LNCaP clone FGC (cell line): ENCODE data around the gene RASGRP3.

Source experiments
- DNase-seq: peaks from one replicate; pipeline ENCODE4 v3.0.0-alpha.2; 2011; ENCODE audit warnings: low read depth
- H3K4me3 ChIP-seq: 2 replicates; pipeline ENCODE4 v1.5.1; 2011; ENCODE audit warnings: mild to moderate bottlenecking, low read depth, low read length, control low read depth
- TF ChIP-seq, protein P1 (sequence below): IDR thresholded peaks from 2 replicates; pipeline ENCODE4 v1.5.1; 2012; ENCODE audit warnings: mild to moderate bottlenecking; ENCODE audit not compliant: control insufficient read depth, insufficient read depth; ENCODE audit errors: extremely low read depth

Gene RASGRP3

DNA sequence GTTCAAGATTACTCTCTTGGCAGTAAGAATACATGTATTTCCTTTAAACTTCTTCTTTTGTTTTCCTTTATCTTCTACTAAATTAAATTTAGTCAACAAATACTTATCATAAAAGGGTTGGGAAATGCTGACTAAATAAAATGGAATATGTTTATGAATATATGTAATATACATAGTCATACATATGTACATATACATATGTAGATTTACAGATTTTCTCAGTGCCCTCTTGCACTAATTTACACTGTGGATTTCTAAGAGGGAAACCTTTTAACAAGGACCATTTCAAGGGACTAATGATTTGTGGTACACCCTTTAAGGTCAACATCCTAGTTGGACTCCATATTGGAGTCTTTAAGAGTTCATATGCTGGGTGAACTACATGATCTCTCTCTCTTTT is 85.4 kb downstream of the RASGRP3 start:
- TF ChIP-seq, protein P1, sequence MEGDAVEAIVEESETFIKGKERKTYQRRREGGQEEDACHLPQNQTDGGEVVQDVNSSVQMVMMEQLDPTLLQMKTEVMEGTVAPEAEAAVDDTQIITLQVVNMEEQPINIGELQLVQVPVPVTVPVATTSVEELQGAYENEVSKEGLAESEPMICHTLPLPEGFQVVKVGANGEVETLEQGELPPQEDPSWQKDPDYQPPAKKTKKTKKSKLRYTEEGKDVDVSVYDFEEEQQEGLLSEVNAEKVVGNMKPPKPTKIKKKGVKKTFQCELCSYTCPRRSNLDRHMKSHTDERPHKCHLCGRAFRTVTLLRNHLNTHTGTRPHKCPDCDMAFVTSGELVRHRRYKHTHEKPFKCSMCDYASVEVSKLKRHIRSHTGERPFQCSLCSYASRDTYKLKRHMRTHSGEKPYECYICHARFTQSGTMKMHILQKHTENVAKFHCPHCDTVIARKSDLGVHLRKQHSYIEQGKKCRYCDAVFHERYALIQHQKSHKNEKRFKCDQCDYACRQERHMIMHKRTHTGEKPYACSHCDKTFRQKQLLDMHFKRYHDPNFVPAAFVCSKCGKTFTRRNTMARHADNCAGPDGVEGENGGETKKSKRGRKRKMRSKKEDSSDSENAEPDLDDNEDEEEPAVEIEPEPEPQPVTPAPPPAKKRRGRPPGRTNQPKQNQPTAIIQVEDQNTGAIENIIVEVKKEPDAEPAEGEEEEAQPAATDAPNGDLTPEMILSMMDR, result no peak
- no peak overlapping the region for H3K4me3 ChIP-seq
- DNase-seq, result no peak

DNA sequence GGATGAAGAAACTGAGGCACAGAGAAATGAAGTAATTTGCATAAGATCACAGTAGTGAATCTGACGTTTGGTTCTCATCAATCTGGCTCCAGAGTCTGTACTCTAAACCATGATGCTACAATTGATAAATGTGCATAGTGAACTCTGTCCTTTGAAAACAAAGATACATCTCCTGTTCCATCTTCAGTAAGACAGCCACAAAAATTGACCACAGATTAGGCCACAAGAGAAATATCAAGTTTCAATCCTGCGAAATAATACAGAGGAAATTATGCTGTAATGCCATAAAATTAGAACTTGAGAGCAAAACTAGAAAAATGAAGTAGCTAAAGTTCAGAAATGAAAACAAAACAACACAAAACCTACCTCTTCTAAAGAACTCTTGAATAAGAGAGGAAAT is 94.2 kb downstream of the RASGRP3 start:
- TF ChIP-seq, protein P1, result no peak
- no peak for DNase-seq
- H3K4me3 ChIP-seq, result no peak overlapping the region

DNA sequence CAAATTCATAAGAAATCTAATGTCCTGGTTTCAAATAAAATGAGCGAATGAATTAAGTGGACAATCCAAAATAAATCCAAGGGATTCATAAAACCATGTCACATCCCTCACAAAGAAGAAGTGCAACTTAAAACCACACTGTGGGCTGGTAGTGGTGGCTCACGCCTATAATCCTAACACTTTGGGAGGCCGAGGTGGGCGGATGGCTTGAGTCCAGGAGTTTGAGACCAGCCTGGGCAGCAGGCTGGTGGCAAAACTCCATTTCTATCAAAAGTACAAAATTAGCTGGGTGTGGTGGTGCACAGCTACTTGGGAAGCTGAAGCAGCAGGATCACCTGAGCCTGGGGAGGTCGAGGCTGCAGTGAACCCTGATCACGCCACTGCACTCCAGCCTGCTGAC is 97.2 kb downstream of the RASGRP3 start:
- no peak overlapping the region for H3K4me3 ChIP-seq
- TF ChIP-seq, protein P1, result no peak
- no peak for DNase-seq

DNA sequence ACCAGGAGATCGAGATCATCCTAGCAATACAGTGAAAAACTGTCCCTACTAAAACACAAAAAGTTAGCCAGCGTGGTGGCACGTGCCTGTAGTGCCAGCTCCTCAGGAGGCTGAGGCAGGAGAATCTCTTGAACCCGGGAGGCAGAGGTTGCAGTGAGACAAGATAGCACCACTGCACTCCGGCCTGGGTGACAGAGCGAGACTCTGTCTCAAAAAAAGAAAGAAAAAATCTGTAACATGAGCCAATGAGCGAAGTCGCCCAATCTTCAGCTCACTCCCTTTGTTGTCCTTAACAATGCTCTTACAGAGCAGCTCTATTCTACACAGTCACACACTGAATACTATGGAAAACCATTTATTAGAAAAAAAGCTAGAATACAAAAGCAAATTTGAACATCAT is 100.6 kb downstream of the RASGRP3 start:
- TF ChIP-seq, protein P1, result no peak

DNA sequence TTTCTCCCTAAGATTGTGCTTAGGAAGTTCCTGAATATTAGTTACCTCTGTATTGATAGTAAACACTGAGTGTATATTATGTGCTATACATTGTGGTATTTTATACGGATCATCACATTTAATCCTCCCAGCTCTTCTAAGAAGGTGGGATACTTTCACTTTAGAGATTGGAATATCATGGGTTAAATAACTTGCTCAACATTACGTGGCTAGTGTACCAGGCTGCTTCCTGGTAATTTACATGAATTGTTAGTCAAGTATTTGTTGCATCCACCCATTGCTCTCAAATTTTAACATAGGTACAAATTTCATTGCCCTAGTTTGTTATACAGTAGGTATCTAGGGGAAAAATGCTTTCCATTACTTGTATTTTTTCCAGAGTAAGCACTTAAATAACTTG is 101.2 kb downstream of the RASGRP3 start:
- DNase-seq, result no peak
- TF ChIP-seq, protein P1, result no peak
- no peak overlapping the region for H3K4me3 ChIP-seq

More for the DNA sequence above, 100.6 kb downstream of the RASGRP3 start:
- no peak overlapping the region for H3K4me3 ChIP-seq
- no peak for DNase-seq

DNA sequence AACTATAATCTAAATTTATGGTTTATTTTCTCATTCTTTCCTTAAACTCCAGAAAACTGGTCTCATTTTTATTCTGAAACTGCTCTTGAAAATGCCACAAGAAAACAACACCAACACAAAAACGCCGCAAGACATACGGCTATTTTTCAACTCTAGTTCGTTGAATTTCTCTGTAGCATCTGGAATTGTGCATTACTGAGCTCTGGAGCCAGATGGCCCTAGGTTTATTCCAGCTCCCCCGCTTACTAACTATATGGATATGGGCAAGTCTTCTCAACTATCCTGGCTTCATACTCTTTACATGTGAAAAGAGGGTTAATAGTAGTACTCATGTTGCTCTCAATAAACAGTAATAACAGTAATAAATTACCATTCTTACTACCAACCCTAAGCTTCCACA is 102.8 kb downstream of the RASGRP3 start:
- no peak overlapping the region for H3K4me3 ChIP-seq
- no peak for DNase-seq
- TF ChIP-seq, protein P1, result no peak

DNA sequence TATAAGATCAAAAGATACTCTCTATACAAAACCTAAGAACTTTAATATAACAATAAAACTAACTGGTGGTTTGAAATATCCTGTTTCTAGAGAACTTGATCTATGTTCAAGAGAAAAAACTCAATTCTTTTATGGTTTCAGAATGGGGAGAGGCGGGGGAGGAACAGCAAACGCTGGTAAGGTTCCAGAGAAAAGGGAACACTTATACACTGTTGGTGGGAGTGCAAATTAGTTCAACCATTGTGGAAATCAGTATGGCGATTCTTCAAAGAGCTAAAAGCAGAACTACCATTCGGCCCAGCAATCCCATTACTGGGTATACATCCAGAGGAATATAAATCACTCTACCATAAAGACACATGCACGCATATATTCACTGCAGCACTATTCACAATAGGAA is 105.4 kb downstream of the RASGRP3 start:
- TF ChIP-seq, protein P1, result no peak
- H3K4me3 ChIP-seq, result no peak overlapping the region
- DNase-seq, result no peak
